ENCODE measurements around the gene FRS3. TPM values are rescaled to one million over a fixed set of nuclear protein-coding genes. Genes with fewer than 3 reads are reported as not detected.

FRS3 gene
- total RNA-seq, 1 experiment from 2014 or later, result 5.9 TPM

- H3K4me3 ChIP-seq (replicated peaks in 1 of 2; ENCODE audit: low read depth in 1 of 2, low read length in 2 of 2), result no peak overlapping the region
- no peaks in the 10 kb centered on the region for H3K9me2 ChIP-seq (ENCODE audit: insufficient read depth)
- H3K9ac ChIP-seq (ENCODE audit: low read length), result no peak overlapping the region
- BruUV-seq (replicated peaks), result no TSS peak
- ATAC-seq (no peak), DNase-seq (ENCODE audit: low read depth, low spot score) (no peak)
- ChIA-PET RAD21 (ENCODE audit: low non-redundant PET in 1 of 2, low total read pairs in 2 of 2, uncharacterized antibody in 2 of 2, unreplicated experiment in 2 of 2) (no interaction called here), POLR2A (no interaction called here), CTCF (no interaction called here)
- no peaks in the 10 kb centered on the region for H3K36me3 ChIP-seq (ENCODE audit: control insufficient read depth in 1 of 2, insufficient read depth in 2 of 2, low read length in 2 of 2)
- no peaks in the 10 kb centered on the region for H3K9me3 ChIP-seq (ENCODE audit: control insufficient read depth in 1 of 2, insufficient read depth in 1 of 2, low read depth in 1 of 2, low read length in 2 of 2)
- no peak overlapping the region for H3K4me2 ChIP-seq (ENCODE audit: low read length)
- H2AFZ ChIP-seq (ENCODE audit: low read depth, low read length, poor library complexity, severe bottlenecking), result no peak overlapping the region
- no peaks in the 10 kb centered on the region for H3K4me1 ChIP-seq (ENCODE audit: control insufficient read depth in 1 of 2, insufficient read depth in 2 of 2, low read length in 2 of 2)
- intact Hi-C loops (cut with micrococcal nuclease), result no loop called here
- TF ChIP-seq, protein P1, sequence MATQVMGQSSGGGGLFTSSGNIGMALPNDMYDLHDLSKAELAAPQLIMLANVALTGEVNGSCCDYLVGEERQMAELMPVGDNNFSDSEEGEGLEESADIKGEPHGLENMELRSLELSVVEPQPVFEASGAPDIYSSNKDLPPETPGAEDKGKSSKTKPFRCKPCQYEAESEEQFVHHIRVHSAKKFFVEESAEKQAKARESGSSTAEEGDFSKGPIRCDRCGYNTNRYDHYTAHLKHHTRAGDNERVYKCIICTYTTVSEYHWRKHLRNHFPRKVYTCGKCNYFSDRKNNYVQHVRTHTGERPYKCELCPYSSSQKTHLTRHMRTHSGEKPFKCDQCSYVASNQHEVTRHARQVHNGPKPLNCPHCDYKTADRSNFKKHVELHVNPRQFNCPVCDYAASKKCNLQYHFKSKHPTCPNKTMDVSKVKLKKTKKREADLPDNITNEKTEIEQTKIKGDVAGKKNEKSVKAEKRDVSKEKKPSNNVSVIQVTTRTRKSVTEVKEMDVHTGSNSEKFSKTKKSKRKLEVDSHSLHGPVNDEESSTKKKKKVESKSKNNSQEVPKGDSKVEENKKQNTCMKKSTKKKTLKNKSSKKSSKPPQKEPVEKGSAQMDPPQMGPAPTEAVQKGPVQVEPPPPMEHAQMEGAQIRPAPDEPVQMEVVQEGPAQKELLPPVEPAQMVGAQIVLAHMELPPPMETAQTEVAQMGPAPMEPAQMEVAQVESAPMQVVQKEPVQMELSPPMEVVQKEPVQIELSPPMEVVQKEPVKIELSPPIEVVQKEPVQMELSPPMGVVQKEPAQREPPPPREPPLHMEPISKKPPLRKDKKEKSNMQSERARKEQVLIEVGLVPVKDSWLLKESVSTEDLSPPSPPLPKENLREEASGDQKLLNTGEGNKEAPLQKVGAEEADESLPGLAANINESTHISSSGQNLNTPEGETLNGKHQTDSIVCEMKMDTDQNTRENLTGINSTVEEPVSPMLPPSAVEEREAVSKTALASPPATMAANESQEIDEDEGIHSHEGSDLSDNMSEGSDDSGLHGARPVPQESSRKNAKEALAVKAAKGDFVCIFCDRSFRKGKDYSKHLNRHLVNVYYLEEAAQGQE (IDR thresholded peaks at IDR 0.05; ENCODE audit: low read depth), result no peak
- no peak for TF ChIP-seq ZNF274 (IDR thresholded peaks at IDR 0.05; ENCODE audit: low read depth, low read length)
- TF ChIP-seq POLR2A (IDR thresholded peaks at IDR 0.05; ENCODE audit: borderline replicate concordance, extremely low read depth, insufficient read depth, insufficient read length), result no peak
- H3K27me3 ChIP-seq (ENCODE audit: insufficient read depth, low read length), result no peaks in the 10 kb centered on the region
- no peaks in the 10 kb centered on the region for H4K20me1 ChIP-seq (ENCODE audit: insufficient read depth)
- no peak overlapping the region for H3K27ac ChIP-seq (ENCODE audit: low read depth, low read length)
- no peaks in the 10 kb centered on the region for H3K79me2 ChIP-seq (ENCODE audit: insufficient read depth, low read length)
Observed at GRCh38 chr6:41750374-41750773, 29.3 kb downstream of the FRS3 start.

GRCh38 chr6:41748542-41748941 lies 31.2 kb downstream of the FRS3 start:
- Histone ChIP-seq H3K9ac (ENCODE audit: low read length) (no peak overlapping the region), H3K4me1 (ENCODE audit: control insufficient read depth in 1 of 2, insufficient read depth in 2 of 2, low read length in 2 of 2) (no peaks in the 10 kb centered on the region), H3K4me2 (ENCODE audit: low read length) (no peak overlapping the region)
- TF ChIP-seq JUND (IDR thresholded peaks at IDR 0.05) (no peak), SIN3A (IDR thresholded peaks at IDR 0.05; ENCODE audit: low read depth) (no peak), ZFX (IDR thresholded peaks at IDR 0.05) (no peak), FOSL1 (IDR thresholded peaks at IDR 0.05; ENCODE audit: low read depth) (no peak), EZH2phosphoT487 (IDR thresholded peaks at IDR 0.05; ENCODE audit: borderline replicate concordance) (no peak), SP1 (IDR thresholded peaks at IDR 0.05; ENCODE audit: low read depth) (no peak), POLR2AphosphoS5 (IDR thresholded peaks at IDR 0.05; ENCODE audit: low read depth, low read length) (no peak), ZBTB33 (IDR thresholded peaks at IDR 0.05; ENCODE audit: extremely low read depth, insufficient replicate concordance, low read length) (no peak)
- TF ChIP-seq, protein P1 (IDR thresholded peaks at IDR 0.05; ENCODE audit: low read depth), result no peak
- TF ChIP-seq, protein P2, sequence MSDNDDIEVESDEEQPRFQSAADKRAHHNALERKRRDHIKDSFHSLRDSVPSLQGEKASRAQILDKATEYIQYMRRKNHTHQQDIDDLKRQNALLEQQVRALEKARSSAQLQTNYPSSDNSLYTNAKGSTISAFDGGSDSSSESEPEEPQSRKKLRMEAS (IDR thresholded peaks at IDR 0.05), result no peak

More at GRCh38 chr6:41748542-41748941, 31.2 kb downstream of the FRS3 start:
- ChIA-PET CTCF (no interaction called here), POLR2A (no interaction called here), RAD21 (ENCODE audit: low non-redundant PET in 1 of 2, low total read pairs in 2 of 2, uncharacterized antibody in 2 of 2, unreplicated experiment in 2 of 2) (no interaction called here)
- no peaks in the 10 kb centered on the region for H3K9me3 ChIP-seq (ENCODE audit: control insufficient read depth in 1 of 2, insufficient read depth in 1 of 2, low read depth in 1 of 2, low read length in 2 of 2)
- no peaks in the 10 kb centered on the region for H3K27me3 ChIP-seq (ENCODE audit: insufficient read depth, low read length)
- H2AFZ ChIP-seq (ENCODE audit: low read depth, low read length, poor library complexity, severe bottlenecking), result no peak overlapping the region
- BruUV-seq (replicated peaks), result no TSS peak
- no peak overlapping the region for H3K4me3 ChIP-seq (replicated peaks in 1 of 2; ENCODE audit: low read depth in 1 of 2, low read length in 2 of 2)
- no peaks in the 10 kb centered on the region for H3K79me2 ChIP-seq (ENCODE audit: insufficient read depth, low read length)
- H3K36me3 ChIP-seq (ENCODE audit: control insufficient read depth in 1 of 2, insufficient read depth in 2 of 2, low read length in 2 of 2), result no peaks in the 10 kb centered on the region
- no peak overlapping the region for H3K27ac ChIP-seq (ENCODE audit: low read depth, low read length)
- ATAC-seq, result no peak
- H3K9me2 ChIP-seq (ENCODE audit: insufficient read depth), result no peaks in the 10 kb centered on the region
- no peak for DNase-seq (ENCODE audit: low read depth, low spot score)
- intact Hi-C loops (cut with micrococcal nuclease), result no loop called here
- H4K20me1 ChIP-seq (ENCODE audit: insufficient read depth), result no peaks in the 10 kb centered on the region
